Measurements from ENCODE around the gene SLAMF6.

DNA sequence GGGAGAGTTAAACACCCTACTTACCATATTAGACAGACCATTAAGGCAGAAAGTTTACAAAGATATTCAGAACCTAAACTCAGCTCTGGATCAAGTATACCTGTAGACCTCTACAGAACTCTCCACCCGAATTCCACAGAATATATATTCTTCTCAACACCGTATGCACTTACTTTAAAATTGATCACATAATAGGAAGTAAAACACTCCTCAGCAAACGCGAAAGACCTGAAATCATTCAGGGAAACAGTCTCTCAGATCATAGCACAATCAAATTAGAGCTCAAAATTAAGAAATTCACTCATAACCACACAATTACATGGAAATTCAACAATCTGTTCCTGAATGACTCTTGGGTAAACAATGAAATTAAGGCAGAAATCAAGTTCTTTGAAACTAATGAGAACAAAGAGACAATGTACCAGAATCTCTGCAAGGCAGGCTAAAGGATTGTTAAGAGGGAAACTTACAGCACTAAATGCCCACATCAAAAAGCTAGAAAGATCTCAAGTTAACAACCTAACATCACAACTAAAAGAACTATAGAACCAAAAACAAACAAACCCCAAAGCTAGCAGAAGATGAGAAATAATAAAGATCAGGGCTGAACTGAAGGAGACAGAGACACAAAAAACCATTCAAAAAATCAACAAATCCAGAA lies 37.1 kb upstream of the SLAMF6 start:
- TF ChIP-seq EZH2phosphoT487 (conservative IDR thresholded peaks at IDR 0.05; ENCODE audit: low read length): no peak
- TF ChIP-seq, protein P1, sequence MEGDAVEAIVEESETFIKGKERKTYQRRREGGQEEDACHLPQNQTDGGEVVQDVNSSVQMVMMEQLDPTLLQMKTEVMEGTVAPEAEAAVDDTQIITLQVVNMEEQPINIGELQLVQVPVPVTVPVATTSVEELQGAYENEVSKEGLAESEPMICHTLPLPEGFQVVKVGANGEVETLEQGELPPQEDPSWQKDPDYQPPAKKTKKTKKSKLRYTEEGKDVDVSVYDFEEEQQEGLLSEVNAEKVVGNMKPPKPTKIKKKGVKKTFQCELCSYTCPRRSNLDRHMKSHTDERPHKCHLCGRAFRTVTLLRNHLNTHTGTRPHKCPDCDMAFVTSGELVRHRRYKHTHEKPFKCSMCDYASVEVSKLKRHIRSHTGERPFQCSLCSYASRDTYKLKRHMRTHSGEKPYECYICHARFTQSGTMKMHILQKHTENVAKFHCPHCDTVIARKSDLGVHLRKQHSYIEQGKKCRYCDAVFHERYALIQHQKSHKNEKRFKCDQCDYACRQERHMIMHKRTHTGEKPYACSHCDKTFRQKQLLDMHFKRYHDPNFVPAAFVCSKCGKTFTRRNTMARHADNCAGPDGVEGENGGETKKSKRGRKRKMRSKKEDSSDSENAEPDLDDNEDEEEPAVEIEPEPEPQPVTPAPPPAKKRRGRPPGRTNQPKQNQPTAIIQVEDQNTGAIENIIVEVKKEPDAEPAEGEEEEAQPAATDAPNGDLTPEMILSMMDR (IDR thresholded peaks at IDR 0.05; ENCODE audit: insufficient read depth, low read length, poor library complexity, severe bottlenecking): no peak
